Peyer's patch (tissue), 4 donors: ENCODE data around the gene ATP1B1.

Experiments
- POLR2A ChIP-seq, 2 donors: fragments of 450-650 bp; IDR thresholded peaks; one replicate each; pipeline ENCODE4 v1.5.1; 2017; ENCODE audit warnings: antibody characterized with exemption in 2 of 2, mild to moderate bottlenecking in 2 of 2, moderate library complexity in 2 of 2
- TF ChIP-seq, protein P1 (sequence below), 6 experiments: fragments of 450-650 bp in 4 of 6; fragments of 200-600 bp in 2 of 6; sonication (generic) in 1 of 6; IDR thresholded peaks; one replicate each; pipeline ENCODE4 v1.5.1; 2017 to 2019; ENCODE audit warnings: antibody characterized with exemption in 6 of 6, mild to moderate bottlenecking in 3 of 6, moderate library complexity in 1 of 6

DNA sequence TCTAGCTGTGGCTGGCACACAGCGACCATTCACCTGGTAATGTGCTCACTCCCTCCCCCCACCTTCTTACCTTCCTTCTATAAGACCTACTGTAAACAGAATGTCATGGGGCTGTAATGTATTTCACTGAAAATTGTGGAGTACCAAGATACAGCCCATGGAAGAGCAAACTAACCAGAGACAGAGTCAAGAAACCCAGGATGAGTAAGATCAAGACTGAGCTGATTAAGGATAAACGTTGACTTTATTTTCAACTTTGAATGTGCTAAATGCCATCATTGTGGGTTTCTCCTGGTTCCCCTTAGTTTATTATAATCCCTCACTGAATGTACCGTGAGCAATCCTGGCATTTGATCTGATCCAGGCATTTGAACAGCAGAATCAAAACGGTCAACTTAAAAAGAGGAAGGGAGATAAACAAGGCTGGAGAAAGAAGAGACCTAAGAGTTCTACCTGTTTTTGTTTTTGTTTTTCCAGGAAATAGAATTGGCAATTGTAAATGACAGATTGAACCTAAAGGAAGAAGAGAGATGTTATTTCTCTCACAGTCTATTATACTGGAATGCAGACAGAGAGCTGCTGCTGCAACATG is 16.1 kb upstream of the ATP1B1 start:
- TF ChIP-seq, protein P1, sequence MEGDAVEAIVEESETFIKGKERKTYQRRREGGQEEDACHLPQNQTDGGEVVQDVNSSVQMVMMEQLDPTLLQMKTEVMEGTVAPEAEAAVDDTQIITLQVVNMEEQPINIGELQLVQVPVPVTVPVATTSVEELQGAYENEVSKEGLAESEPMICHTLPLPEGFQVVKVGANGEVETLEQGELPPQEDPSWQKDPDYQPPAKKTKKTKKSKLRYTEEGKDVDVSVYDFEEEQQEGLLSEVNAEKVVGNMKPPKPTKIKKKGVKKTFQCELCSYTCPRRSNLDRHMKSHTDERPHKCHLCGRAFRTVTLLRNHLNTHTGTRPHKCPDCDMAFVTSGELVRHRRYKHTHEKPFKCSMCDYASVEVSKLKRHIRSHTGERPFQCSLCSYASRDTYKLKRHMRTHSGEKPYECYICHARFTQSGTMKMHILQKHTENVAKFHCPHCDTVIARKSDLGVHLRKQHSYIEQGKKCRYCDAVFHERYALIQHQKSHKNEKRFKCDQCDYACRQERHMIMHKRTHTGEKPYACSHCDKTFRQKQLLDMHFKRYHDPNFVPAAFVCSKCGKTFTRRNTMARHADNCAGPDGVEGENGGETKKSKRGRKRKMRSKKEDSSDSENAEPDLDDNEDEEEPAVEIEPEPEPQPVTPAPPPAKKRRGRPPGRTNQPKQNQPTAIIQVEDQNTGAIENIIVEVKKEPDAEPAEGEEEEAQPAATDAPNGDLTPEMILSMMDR (IDR thresholded peaks at IDR 0.05), result no peak
- TF ChIP-seq POLR2A (IDR thresholded peaks at IDR 0.05), result no peak
